Mesendoderm (in vitro differentiated cells): Measurements from ENCODE around the gene PDP2.

Experiments
- DNase-seq: peaks from one replicate; pipeline ENCODE4 v3.0.0; 2013
- H2AK5ac ChIP-seq: 2 replicates; pipeline ENCODE4 v1.6.1; 2013; ENCODE audit warnings: low read length, inconsistent platforms
- H2BK120ac ChIP-seq: 2 replicates; pipeline ENCODE4 v1.6.1; 2013; ENCODE audit warnings: low read depth, mild to moderate bottlenecking, low read length, moderate library complexity, mixed read lengths
- H2BK15ac ChIP-seq: replicated peaks from 2 replicates; pipeline ENCODE4 v1.6.1; 2013; ENCODE audit warnings: low read depth, mild to moderate bottlenecking, moderate library complexity
- H2BK5ac ChIP-seq: 2 replicates; pipeline ENCODE4 v1.6.1; 2013; ENCODE audit warnings: low read length, inconsistent platforms
- H3K18ac ChIP-seq: 2 replicates; pipeline ENCODE4 v1.6.1; 2013; ENCODE audit warnings: mild to moderate bottlenecking, low read length, mixed read lengths
- H3K23ac ChIP-seq: one replicate; pipeline ENCODE4 v1.6.1; 2013; ENCODE audit warnings: low read length
- H3K27ac ChIP-seq: 2 replicates; pipeline ENCODE4 v1.5.1; 2013; ENCODE audit warnings: low read depth, mild to moderate bottlenecking, inconsistent platforms, low read length, moderate library complexity
- H3K27me3 ChIP-seq: 2 replicates; pipeline ENCODE4 v1.6.1; 2013; ENCODE audit warnings: low read length, control low read depth, mild to moderate bottlenecking, inconsistent platforms; ENCODE audit not compliant: insufficient read depth, poor library complexity
- H3K36me3 ChIP-seq: 2 replicates; pipeline ENCODE4 v1.6.1; 2013; ENCODE audit warnings: low read length, inconsistent platforms; ENCODE audit not compliant: control insufficient read depth, insufficient read depth
- H3K4ac ChIP-seq: one replicate; pipeline ENCODE4 v1.6.1; 2013; ENCODE audit warnings: low read depth, mild to moderate bottlenecking, low read length, moderate library complexity
- H3K4me1 ChIP-seq: 2 replicates; pipeline ENCODE4 v1.6.1; 2013; ENCODE audit warnings: low read depth, low read length, inconsistent platforms; ENCODE audit not compliant: control insufficient read depth
- H3K4me2 ChIP-seq: 2 replicates; pipeline ENCODE4 v1.6.1; 2013; ENCODE audit warnings: low read length
- H3K4me3 ChIP-seq: 2 replicates; pipeline ENCODE4 v1.5.1; 2013; ENCODE audit warnings: mild to moderate bottlenecking, low read length
- H3K56ac ChIP-seq: one replicate; pipeline ENCODE4 v1.6.1; 2013; ENCODE audit warnings: low read length
- H3K79me1 ChIP-seq: 2 replicates; pipeline ENCODE4 v1.6.1; 2013; ENCODE audit warnings: low read length, inconsistent platforms
- H3K79me2 ChIP-seq: 2 replicates; pipeline ENCODE4 v1.6.1; 2013; ENCODE audit warnings: mild to moderate bottlenecking, low read length; ENCODE audit not compliant: control insufficient read depth, insufficient read depth
- H3K9ac ChIP-seq: 2 replicates; pipeline ENCODE4 v1.6.1; 2013; ENCODE audit warnings: low read length, inconsistent platforms
- H4K5ac ChIP-seq: one replicate; pipeline ENCODE4 v1.6.1; 2013; ENCODE audit warnings: low read length
- H4K8ac ChIP-seq: one replicate; pipeline ENCODE4 v1.6.1; 2013; ENCODE audit warnings: low read depth, mild to moderate bottlenecking, control low read depth, low read length, moderate library complexity
- WGBS: extraction: QIAGEN DNeasy Blood & Tissue Kit; methylation state at CpG from one replicate; pipeline ENCODE4 v1.1.7; 2013; ENCODE audit warnings: low lambda C conversion rate, missing lambda C conversion rate; ENCODE audit not compliant: insufficient coverage; ENCODE audit errors: extremely low coverage; 5-methylcytosine and 5-hydroxymethylcytosine counted together

PDP2 gene

DNA sequence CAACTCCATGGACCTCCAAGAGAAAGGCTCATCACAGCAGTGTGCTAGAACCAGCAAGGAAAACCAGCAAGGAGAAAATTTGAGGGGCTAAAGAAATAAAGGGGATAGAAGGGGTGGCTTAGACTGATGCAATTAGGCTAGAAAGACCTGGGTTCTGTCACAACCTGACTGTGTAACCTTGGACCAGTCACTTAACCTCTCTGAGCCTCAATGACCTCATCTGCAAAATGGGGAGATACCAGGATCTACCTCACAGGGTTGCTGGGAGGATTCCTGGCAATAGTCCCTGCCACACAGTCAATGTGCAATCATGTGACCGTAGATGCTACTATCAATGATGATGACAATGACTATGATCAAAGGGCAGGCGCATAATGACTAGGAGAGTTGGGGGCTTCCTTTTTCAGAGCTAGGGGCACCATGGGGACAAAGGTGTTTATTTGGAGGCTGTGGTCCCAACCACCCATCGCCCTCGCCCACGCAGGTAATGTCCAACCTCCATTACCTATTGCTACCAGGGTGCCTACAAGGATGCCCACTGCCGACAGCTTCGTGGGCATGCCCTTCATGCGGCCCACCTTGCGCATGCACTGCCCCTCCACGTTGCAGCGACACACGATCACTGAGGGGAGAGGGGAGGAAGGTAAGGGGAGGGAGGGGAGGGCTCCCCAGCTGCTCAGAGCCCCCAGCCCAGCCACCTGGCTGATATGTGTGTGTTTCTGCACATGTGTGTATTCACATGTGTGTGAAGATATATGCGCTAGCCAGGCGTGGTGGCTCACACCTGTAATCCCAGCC is 28.6 kb downstream of the PDP2 start:
- Histone ChIP-seq H3K9ac (no peak overlapping the region), H3K36me3 (no peaks in the 10 kb centered on the region), H2BK120ac (no peak overlapping the region), H3K4me1 (no peaks in the 10 kb centered on the region), H3K27me3 (no peaks in the 10 kb centered on the region), H3K56ac (no peak overlapping the region), H3K27ac (no peak overlapping the region), H3K18ac (no peak overlapping the region), H4K5ac (no peak overlapping the region), H3K4me3 (no peak overlapping the region), H2AK5ac (no peak overlapping the region), H3K4ac (no peak overlapping the region), H2BK5ac (no peak overlapping the region), H3K79me2 (no peaks in the 10 kb centered on the region), H3K23ac (no peak overlapping the region), H2BK15ac (no peak overlapping the region), H3K4me2 (no peak overlapping the region), H3K79me1 (no peaks in the 10 kb centered on the region), H4K8ac (no peak overlapping the region)
- no peak for DNase-seq
- WGBS = no CpG with 5 or more reads among the region's 14 CpGs

DNA sequence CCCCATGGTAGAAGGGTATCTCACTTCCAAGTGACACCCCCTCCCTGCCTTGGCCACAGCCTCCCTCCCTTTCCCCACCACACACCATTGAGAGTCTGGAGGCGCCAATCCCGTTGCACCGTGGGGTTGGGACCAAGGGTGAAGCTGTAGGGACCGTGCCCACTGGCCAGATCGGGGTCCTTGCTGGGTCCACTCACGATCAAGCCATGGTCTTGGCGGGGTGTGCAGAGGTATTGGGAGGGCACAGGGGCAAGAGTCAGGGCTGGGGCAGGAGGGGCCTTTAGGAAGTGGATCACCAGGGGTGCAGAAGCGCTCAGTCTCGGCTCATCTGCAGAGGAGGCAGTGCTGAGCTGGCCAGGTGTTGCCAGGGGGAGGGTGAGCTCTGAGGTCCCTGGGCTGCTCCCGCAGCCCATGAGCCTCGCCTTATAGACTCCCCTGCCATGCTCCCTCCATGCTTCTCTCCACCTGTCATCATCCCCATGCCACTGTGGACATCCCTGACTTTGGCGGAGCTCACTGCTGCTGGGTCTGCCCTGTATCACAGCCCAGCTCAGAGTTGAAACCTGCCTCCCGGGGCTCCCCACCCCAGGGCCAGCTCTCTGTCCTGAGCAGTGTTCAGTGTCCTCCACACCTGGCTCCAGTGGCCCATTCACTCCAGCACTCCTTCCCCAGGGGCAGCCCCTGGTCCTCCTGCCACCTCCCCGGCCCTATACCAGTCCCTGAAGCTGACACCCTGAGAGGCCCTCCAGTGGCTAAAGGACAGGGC is 30.0 kb downstream of the PDP2 start:
- H2BK120ac ChIP-seq = no peak overlapping the region
- H3K23ac ChIP-seq = no peak overlapping the region
- no CpG with 5 or more reads among the region's 14 CpGs for WGBS
- no peak overlapping the region for H3K4me3 ChIP-seq
- no peak overlapping the region for H2BK15ac ChIP-seq
- H4K8ac ChIP-seq = no peak overlapping the region
- H2BK5ac ChIP-seq = no peak overlapping the region
- H3K4me2 ChIP-seq = no peak overlapping the region
- H3K56ac ChIP-seq = no peak overlapping the region
- H3K36me3 ChIP-seq = no peaks in the 10 kb centered on the region
- no peaks in the 10 kb centered on the region for H3K79me1 ChIP-seq
- no peak overlapping the region for H3K18ac ChIP-seq
- H3K9ac ChIP-seq = no peak overlapping the region
- DNase-seq = no peak
- H3K27me3 ChIP-seq = no peaks in the 10 kb centered on the region
- H3K79me2 ChIP-seq = no peaks in the 10 kb centered on the region
- no peak overlapping the region for H2AK5ac ChIP-seq
- H3K27ac ChIP-seq = no peak overlapping the region
- no peaks in the 10 kb centered on the region for H3K4me1 ChIP-seq
- H3K4ac ChIP-seq = no peak overlapping the region
- H4K5ac ChIP-seq = no peak overlapping the region

DNA sequence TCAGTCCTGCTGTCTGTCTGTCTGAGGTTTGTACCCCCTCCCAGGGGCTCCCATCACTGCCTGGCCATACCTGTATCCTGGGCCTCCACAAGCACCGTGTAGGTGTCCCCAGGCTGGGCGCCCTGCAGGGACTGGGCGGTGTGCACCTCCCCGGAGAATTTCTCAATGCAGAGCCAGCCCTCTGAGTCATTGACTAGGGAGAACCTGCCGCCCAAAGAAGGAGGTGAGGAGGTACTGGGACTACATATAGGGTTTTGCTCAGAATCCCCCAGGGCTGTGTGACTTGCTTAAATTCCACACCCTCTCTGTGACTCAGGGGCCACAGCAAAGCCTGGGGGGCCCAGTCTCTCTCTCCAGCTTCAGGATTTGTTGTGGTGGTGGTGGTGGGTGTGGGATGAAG is 30.8 kb downstream of the PDP2 start:
- Histone ChIP-seq H2BK5ac (no peak overlapping the region), H4K8ac (no peak overlapping the region), H3K27ac (no peak overlapping the region), H3K4me1 (no peaks in the 10 kb centered on the region), H3K23ac (no peak overlapping the region), H2BK120ac (no peak overlapping the region), H2BK15ac (no peak overlapping the region), H3K4me2 (no peak overlapping the region), H3K79me1 (no peaks in the 10 kb centered on the region), H3K56ac (no peak overlapping the region), H3K36me3 (no peaks in the 10 kb centered on the region), H3K18ac (no peak overlapping the region), H4K5ac (no peak overlapping the region), H3K4ac (no peak overlapping the region), H3K9ac (no peak overlapping the region), H3K79me2 (no peaks in the 10 kb centered on the region), H3K27me3 (no peaks in the 10 kb centered on the region), H2AK5ac (no peak overlapping the region), H3K4me3 (no peak overlapping the region)
- WGBS = no CpG with 5 or more reads among the region's 5 CpGs
- DNase-seq = no peak

DNA sequence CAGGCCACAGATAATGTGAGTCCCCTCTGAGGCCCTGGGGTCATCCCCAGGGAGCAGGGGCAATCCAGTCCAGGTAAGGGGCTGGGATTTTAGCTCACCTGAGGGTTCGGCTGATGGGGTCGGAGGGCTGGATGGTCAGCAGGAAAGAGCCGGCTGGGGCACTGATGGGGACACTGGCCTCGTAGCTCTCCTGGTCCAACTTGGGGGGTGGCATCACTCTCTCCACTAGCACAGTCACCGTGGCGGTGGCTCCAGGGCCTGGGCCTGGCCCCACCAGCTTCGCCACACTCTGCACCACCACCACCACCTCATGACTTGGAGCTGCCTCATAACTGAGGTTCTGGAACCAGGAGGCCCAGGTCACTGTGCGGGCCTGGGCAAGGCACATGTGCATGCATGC is 31.5 kb downstream of the PDP2 start:
- H2BK120ac ChIP-seq = no peak overlapping the region
- no peak for DNase-seq
- no peak overlapping the region for H3K27ac ChIP-seq
- no peak overlapping the region for H4K8ac ChIP-seq
- H3K9ac ChIP-seq = no peak overlapping the region
- no peak overlapping the region for H4K5ac ChIP-seq
- no peak overlapping the region for H3K4me3 ChIP-seq
- no peaks in the 10 kb centered on the region for H3K36me3 ChIP-seq
- no peak overlapping the region for H3K4ac ChIP-seq
- no peak overlapping the region for H2BK15ac ChIP-seq
- no peak overlapping the region for H3K4me2 ChIP-seq
- H3K79me1 ChIP-seq = no peaks in the 10 kb centered on the region
- no peak overlapping the region for H2BK5ac ChIP-seq
- no peaks in the 10 kb centered on the region for H3K79me2 ChIP-seq
- no peak overlapping the region for H3K56ac ChIP-seq
- no peak overlapping the region for H2AK5ac ChIP-seq
- H3K27me3 ChIP-seq = no peaks in the 10 kb centered on the region
- H3K23ac ChIP-seq = no peak overlapping the region
- H3K18ac ChIP-seq = no peak overlapping the region
- no peaks in the 10 kb centered on the region for H3K4me1 ChIP-seq
- no CpG with 5 or more reads among the region's 8 CpGs for WGBS

DNA sequence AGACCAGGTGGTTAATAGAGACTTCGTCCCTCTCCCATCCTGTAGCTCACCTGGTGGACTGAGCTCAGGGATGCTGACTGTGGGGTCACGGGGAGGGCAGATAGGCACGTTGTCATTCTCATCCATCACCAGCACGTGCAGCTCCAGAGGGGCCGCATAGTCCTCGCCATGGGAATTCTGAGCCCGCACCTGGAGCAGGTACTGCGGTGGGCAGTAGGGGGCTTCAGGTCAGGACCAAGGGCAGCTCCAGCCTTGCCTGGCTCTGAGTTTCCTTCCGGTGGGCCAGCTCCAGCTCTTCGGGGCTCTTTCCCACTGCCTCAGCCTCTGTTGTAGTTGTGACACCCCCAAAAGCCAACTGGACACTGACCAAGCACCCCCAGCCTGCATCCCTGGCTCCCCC is 32.8 kb downstream of the PDP2 start:
- Histone ChIP-seq H2AK5ac (no peak overlapping the region), H3K4me3 (no peak overlapping the region), H3K27ac (no peak overlapping the region), H3K36me3 (no peaks in the 10 kb centered on the region), H3K23ac (no peak overlapping the region), H3K27me3 (no peaks in the 10 kb centered on the region), H3K79me1 (no peaks in the 10 kb centered on the region), H3K9ac (no peak overlapping the region), H2BK15ac (no peak overlapping the region), H2BK120ac (no peak overlapping the region), H3K4me2 (no peak overlapping the region), H3K4me1 (no peaks in the 10 kb centered on the region), H3K4ac (no peak overlapping the region), H3K79me2 (no peaks in the 10 kb centered on the region), H4K8ac (no peak overlapping the region), H2BK5ac (no peak overlapping the region), H4K5ac (no peak overlapping the region), H3K18ac (no peak overlapping the region), H3K56ac (no peak overlapping the region)
- no CpG with 5 or more reads among the region's 10 CpGs for WGBS
- peak; percentile 29 for DNase-seq
